ENCODE measurements around the gene EPHB3.

GRCh38 chr3:184586851-184587250 is 25.3 kb downstream of the EPHB3 start:
- TF ChIP-seq CTCF (IDR thresholded peaks at IDR 0.05) (no peak), POLR2A (IDR thresholded peaks at IDR 0.05) (no peak)
